GM21360 (cell line): ENCODE results near the gene KCNJ9.
"Not testable (repeated sequence)": the region's sequence is repeated elsewhere in the genome, so short reads cannot be mapped to it uniquely, and the experiment has no call there.

Experiments used
- ATAC-seq: cut with Tn5 transposase; IDR thresholded peaks from one replicate; pipeline ENCODE4 v1.9.1; 2021; ENCODE audit warnings: mild to moderate bottlenecking, moderate library complexity; ENCODE audit not compliant: unreplicated experiment

The KCNJ9 gene

GRCh38 chr1:160081261-160081936 lies at the start of gene KCNJ9:
KCNJ9 (plus strand) TSS chr1:160081538; CDS start chr1:160084031, 2,493 bp downstream.
- ATAC-seq: no peak

GRCh38 chr1:160032165-160032820 lies 49.0 kb upstream of the KCNJ9 start:
- peak; percentile 8 for ATAC-seq

DNA sequence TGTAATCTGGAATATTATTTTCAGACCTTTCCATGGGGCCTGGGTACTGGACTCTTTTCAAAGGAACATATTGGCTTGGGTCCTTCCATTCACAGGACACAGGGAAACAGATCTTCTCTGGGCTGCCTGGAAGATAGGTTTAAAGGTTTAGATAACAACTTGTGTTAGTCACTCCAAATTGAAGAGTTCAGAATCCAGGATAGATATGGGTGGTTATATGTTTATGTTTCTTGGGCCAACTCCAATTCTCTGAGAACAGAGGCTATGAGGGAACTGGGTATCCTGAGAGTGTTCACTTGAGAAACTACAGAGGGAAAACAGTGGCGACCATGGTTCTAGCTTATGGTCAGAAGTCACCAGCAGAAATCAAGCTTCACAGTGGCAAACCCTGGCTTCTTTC lies 40.9 kb upstream of the KCNJ9 start:
- ATAC-seq: no peak

DNA sequence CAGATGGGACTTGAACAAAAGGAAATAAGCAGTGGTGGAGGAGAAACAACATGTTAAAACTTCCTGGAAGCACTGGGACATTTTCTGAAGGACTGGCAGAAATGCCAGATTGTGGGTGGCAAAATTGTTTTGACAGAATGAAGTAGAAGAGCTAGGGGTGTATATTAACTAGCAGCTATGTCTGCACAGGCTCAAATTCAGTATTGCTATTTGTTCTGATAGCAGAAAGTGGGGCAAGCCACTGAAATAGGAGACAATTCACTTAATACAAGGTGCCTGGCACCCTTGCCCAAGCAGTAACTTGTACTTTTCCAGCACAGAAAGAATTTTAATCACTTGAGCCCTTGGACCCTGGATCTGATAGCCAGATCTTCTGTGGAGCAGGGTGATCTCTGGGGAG lies 37.8 kb upstream of the KCNJ9 start:
- no peak for ATAC-seq

DNA sequence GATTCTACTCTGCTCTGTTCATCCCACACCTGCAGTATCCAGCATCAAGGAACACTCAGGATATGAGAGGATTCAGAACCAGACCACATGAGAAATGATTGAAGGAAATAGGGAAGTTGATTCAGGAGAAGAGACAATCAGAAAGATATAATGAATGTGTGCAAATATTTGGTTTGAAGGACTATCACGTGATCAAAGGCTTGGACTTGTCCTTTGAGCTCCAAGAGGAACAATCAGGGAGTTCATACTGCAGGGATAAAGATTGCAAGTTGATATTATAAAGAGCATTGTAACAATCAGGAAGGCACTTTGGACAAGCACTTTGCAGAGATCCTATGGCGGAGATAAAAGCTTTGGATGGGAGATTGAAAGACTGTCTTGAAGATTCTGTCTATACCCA lies 35.7 kb upstream of the KCNJ9 start:
- ATAC-seq: no peak

DNA sequence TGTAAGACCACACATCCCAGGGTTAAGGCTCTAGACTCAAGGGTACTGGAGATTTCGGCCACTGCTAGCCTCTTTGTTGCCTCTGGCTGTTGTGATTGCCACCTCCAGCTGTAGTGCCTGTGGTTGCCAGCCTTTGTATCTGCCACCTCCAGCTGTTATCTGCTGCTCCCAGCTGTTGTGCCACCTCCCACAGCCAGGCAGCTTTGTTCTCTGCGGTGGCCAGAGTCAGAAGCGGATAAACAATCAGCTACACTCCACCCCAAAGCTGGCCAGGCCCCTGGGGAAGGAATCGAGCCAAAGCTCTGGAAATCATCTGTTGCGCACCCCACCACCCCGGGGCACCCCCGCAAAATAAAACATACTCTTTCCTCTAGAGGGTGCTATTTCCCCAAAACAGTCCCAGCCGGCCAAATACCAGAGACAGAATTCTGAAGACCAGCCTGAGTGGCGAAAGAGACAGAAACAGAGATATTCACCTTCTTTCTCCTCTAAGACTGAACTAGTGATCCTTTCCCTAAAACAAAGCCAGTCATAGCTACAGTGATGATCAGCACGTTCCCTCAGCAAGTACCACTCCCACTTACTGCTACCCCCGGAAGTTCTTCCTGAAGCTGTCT lies 34.7 kb upstream of the KCNJ9 start:
- ATAC-seq: peak; percentile 52

DNA sequence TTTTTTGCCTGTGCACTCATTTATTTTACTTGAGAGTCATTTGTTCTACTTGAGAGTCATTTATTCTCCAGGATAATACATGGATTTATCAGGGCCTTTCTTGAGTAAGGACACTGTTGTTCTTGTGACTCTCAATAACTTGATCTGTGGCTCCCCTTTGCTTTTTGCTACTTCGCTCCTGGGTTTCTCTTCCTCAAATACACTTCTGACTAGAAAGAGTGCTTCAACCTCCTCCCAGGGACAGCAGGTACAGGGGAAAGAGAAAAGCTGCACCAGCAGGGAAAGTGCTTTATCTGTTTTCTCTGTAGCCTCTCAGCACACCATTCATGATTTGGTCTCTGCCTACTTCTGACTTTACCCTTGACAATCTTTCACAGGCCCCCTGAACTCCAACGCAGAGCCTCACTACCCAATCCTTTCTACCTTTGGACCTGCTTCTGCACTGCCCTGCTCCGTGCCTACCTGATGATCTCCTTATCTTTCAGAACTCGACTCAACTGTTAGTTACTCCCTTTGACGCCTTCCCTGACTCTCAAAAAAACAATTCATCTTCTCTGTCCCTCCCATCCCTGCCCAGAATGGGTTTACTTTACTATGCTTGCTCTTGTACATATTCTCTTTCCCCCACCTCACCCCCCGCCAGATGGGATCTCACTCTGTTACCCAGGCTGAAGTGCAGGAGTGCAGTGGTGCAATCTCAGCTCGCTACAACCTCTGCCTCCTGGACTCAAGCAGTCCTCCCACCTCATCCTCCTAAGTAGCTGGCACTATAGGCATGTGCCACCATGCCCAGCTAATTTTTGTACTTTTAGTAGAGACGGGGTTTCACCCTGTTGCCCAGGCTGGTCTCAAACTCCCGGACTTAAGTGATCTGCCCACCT lies 34.0 kb upstream of the KCNJ9 start:
- no peak for ATAC-seq

DNA sequence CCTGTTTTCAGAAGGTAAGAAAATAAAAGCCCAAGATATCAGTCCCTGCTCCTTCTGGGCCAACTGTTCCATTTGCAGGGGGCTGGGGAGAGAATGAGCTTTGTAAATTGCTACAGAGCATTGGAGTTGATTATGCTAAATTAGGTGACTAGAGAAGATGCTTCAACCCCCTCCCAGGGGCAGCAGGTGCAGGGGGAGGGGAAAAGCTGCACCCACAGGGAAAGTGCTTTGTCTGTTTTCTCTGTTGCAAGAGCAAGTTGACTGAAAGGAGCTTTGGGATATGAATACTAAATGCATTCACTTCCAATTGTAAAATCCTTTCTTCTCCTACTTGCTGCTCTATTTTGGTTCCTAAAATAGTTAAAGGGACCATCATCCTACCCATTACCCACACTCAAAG lies 33.0 kb upstream of the KCNJ9 start:
- no peak for ATAC-seq

- ATAC-seq: no peak
Observed at GRCh38 chr1:160049101-160049500, 32.2 kb upstream of the KCNJ9 start.

GRCh38 chr1:160050182-160050581 lies 31.2 kb upstream of the KCNJ9 start:
- ATAC-seq: not testable (repeated sequence)

- ATAC-seq: no peak
Observed at GRCh38 chr1:160050619-160051018, 30.7 kb upstream of the KCNJ9 start.

DNA sequence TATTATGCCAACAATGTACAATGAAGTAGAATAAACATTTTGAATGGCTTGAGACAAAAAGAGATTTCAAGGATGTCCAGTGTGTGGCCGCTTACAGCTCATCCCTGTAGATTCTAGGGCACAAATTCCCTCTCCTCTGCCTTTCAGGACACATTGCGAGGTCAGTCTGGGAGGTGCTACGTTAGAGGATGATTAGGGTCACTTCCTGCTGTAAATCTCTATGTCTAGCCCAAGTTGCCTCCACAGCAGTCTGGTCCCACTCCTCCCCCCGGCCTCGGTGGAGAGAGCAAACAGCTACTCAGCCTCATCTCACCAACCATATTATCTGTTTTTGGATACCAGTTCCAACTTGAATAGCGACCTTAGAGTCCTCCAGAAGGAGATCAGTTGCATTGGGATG lies 28.4 kb upstream of the KCNJ9 start:
- ATAC-seq: no peak

DNA sequence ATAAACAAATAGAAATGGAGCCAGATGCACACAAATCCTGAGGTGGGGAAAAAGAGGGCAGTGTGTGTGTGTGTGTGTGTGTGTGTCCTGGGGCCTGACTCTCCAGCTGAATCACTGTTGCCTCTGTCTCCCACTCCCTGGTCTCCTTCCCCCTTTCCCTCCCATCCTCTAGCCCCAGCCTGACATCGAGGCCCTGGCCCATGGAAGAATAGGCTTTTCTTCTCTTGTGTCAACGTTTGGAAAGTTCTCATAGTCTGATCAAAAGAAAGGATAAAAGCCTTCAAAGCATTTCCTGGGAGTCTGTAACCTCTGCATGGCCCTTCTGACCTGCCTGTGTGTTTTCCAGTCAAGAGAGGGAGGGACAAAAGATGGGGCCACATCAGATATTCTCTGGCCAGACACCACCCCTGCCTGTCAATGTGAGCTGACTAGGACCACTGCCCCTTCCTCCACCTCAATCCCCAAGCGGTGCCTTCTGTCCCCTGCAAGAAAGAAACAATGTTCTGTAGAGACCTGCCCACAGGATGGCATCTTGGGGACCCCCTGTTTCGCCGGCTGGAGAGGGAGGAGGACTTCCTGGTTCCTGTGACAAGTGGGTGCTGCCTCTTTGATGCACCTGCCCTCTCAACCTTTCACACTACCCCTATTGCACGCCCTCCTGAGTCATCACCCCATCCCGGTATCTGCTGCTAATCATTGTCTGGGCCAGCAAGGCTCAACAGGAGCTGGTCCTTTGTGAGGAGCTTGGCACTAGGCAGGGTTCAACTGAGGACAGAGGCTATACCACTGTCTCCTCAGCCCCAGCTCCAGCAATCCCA lies 27.6 kb upstream of the KCNJ9 start:
- no peak for ATAC-seq

DNA sequence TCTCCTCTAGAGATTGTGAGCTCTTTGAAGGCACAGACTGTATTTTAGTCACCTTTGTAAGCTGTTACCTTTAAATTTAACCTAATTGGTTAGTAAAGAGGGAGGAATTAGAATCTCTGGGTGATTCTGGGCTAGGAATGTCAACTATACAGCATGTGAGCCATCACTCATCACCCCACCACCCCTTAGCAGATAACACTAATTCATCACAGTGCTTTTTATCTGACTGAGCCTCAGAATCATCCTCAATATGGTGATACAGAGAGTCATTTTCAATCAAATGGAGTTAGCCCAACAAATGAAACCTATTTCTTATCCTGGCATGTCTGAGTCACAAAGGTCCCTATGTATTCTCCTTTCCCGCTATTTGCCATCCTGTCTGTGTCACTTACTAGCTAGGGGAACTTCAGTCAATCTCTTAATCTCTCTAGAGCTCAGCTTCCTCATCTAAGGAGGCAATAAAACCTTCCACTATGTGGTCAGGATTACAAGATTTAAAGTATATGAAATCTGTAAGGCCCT lies 24.6 kb upstream of the KCNJ9 start:
- ATAC-seq: no peak

DNA sequence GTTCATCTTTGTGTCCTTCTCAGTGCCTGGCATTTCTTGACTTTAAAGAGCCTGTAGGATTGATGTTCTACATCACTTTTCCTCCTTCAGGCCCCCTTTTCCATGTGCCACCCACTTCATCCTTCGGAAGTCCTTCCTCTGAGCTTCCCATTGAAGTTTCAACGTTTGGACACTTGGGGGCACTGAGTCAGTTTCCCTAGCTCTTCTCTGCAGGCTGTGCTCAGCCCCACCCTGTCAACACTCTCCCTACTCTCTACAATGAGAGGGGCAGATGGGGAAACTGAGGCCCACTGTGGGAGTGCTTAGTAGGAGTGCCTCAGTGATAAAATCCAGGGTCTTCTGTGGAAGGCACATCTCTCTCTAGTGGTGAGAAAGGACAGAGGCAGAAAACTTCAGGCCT lies 23.3 kb upstream of the KCNJ9 start:
- no peak for ATAC-seq

- ATAC-seq: no peak
Observed at GRCh38 chr1:160061369-160062229, 19.7 kb upstream of the KCNJ9 start.

GRCh38 chr1:160062230-160062532 lies 19.2 kb upstream of the KCNJ9 start:
- ATAC-seq: no peak

- no peak for ATAC-seq
Observed at GRCh38 chr1:160063176-160063575, 18.2 kb upstream of the KCNJ9 start.

DNA sequence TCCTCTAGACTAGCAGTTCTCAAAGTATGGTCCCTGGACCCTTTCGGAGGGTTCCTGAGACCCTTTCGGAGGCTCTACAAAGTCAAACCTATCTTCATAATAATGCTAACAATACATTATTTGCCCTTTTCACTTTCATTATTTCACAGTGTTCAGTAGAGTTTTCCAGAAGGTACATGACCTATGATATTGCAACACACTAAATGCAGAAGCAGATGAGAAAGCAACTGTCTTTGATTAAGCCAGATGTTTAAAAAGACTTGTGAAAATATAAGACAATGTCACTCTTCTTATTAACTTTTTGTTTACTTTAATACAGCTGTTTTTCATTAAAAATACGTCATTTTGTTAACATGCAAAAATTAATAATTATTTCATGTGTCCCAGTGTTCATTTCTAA lies 17.2 kb upstream of the KCNJ9 start:
- ATAC-seq: no peak

GRCh38 chr1:160064746-160065145 lies 16.6 kb upstream of the KCNJ9 start:
- ATAC-seq: no peak
